GM12873 (cell line): ENCODE results near the gene ANO8.

ENCODE experiments used
- TF ChIP-seq, protein P1 (sequence below): IDR thresholded peaks from 2 replicates; pipeline ENCODE4 v1.5.1; 2012; ENCODE audit warnings: low read depth, mild to moderate bottlenecking, moderate library complexity, low read length, control low read depth; ENCODE audit not compliant: insufficient read depth; ENCODE audit errors: missing control alignments

The ANO8 gene

DNA sequence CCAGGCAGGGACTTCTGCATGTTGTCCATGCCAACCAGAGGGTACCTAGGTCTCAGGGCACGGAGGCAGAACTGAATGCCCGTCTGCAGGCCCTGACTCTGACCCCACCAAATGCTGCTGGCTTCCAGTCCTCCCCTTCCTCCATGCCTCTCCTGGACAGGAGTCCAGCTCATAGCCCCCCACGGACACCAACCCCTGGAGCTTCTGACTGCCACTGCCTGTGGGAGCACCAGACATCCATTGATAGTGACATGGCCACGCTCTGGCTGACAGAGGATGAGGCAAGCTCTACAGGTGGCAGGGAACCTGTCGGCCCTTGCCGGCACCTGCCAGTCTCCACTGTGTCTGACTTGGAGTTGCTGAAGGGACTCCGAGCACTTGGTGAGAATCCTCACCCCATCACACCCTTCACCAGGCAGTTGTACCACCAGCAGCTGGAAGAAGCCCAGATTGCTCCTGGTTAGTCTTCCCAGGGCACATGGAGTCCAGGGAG, 51.1 kb downstream of the ANO8 start:
- TF ChIP-seq, protein P1, sequence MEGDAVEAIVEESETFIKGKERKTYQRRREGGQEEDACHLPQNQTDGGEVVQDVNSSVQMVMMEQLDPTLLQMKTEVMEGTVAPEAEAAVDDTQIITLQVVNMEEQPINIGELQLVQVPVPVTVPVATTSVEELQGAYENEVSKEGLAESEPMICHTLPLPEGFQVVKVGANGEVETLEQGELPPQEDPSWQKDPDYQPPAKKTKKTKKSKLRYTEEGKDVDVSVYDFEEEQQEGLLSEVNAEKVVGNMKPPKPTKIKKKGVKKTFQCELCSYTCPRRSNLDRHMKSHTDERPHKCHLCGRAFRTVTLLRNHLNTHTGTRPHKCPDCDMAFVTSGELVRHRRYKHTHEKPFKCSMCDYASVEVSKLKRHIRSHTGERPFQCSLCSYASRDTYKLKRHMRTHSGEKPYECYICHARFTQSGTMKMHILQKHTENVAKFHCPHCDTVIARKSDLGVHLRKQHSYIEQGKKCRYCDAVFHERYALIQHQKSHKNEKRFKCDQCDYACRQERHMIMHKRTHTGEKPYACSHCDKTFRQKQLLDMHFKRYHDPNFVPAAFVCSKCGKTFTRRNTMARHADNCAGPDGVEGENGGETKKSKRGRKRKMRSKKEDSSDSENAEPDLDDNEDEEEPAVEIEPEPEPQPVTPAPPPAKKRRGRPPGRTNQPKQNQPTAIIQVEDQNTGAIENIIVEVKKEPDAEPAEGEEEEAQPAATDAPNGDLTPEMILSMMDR: no peak

DNA sequence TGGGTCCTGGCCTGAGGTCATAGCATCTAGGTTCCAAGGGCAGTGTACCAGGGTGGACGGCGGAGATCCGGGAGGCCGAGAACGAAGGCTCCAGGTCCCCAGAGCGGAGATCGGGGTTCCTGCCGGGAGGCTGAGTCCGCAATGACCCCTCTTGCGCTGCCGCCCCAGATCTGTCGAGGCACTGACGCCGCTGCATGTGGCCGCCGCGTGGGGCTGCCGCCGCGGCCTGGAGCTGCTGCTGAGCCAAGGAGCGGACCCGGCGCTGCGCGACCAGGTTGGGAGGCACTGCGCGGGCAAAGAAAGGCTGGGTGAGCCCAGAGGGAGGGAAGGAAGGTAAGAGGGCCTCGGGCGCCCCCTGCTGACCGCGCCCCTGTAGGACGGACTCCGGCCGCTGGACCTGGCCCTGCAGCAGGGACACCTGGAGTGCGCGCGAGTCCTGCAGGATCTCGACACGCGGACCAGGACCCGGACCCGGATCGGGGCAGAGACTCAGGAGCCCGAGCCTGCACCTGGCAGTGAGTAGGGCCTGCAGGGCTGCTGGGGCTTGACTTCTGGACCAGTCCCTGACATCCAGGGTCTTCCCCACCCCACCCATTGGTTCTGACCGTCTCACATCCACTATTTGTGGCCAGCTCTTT, 52.0 kb downstream of the ANO8 start:
- TF ChIP-seq, protein P1: peak; percentile 94

DNA sequence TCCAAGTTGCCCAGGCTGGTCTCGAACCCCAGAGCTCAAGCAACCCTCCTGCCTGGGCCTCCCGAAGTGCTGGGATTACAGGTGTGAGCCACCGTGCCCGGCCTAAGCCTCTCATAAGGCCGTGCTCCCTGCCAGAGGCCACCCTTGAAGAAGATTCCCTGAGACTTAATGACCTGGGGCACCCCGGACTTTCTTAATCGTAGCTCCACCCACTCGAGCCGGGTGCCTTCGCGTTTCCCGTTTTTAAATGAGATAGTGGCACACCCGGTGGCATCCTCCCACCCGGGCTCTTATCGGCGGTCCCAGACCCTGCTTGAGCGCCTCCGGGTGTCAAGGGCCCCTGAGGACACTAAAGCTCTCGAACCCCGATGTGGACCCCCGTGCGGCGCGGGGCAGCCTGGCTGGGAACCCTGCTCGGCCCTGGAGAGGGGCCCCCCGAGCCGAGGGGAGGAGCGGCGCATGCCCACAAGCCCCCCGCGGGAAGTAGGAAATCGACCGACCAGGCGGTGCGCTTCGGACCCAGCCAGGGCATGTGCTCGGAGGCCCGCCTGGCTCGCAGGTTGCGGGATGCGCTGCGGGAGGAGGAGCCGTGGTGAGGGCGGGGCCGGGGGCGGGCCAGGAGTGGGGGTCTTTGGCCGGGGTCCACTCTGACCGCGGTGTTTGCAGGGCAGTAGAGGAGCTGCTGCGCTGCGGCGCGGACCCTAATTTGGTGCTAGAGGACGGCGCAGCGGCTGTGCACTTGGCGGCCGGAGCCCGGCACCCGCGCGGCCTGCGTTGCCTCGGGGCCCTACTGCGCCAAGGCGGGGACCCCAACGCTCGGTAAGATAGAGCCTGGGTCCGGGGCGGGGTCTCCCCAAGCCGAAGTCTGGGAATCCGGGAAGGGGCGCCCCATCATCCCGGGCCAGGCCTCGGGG, 53.0 kb downstream of the ANO8 start, which contains the start of gene ANKLE1:
TSS of gene ANKLE1 (plus strand) at position 511 of the 914 bp plus-strand sequence. CDS start at position 531, 20 bp downstream.
- TF ChIP-seq, protein P1: no peak

DNA sequence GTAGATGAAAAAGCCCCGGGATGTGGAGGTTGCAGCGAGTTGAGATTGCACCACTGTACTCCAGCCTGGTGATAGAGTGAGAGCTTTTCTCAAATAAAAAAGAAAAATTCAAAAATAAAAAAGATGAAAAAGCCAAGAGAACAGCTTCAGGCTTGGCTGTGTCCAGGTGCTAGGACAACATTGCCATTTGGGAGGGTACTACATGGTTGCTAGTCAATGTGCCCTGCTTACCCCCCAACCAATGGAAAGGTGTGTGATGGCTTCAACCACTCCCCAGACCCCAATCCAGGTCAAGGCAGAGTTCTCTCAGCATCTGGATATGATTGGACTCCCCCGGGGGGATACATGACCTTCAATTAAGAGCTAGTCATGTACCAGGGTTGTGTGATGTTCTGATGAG, 55.2 kb downstream of the ANO8 start:
- TF ChIP-seq, protein P1: no peak

DNA sequence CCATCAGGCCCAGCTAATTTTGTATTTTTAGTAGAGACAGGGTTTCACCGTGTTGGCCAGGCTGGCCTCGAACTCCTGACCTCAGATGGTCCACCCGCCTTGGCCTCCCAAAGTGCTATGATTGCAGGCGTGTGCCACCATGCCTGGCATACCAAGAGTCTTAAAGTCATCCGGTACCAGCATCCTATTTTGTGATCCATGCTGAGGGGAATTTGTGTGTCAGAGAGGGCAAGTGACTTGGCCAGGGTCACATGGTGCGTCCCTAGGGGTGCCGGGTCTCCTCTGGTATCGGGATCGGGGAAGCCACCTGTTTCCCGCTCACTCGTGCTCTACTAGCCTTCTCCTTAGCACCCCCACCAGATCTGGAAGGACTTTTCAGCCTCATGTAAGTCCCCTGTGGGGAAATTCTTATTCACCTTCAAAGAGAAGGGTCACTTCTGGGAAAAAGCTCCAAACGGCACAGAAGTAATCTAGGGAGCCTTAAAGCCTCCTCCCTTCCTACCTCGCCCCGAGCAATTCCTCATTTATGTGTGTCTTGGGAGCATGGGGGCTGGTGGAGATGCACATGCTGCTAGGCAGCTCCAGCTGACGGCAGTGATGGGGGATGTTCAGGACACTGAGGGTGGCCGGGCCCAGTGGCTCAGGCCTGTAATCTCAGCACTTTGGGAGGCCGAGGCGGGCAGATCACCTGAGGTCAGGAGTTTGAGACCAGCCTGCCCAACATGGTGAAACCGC, 59.0 kb downstream of the ANO8 start:
- TF ChIP-seq, protein P1: no peak
